Tibial nerve (tissue), 4 donors: Measurements from ENCODE around the gene MT1H.

Experiments used
- EP300 ChIP-seq, 2 donors: sonication (generic); formaldehyde crosslinking; IDR thresholded peaks; one replicate each; pipeline ENCODE4 v1.6.1; 2017; ENCODE audit warnings: antibody characterized with exemption in 2 of 2, mild to moderate bottlenecking in 1 of 2
- POLR2A ChIP-seq, 2 donors: fragments of 450-650 bp; IDR thresholded peaks; one replicate each; pipeline ENCODE4 v1.6.1; 2017; ENCODE audit warnings: antibody characterized with exemption in 2 of 2, mild to moderate bottlenecking in 2 of 2, moderate library complexity in 2 of 2
- TF ChIP-seq, protein P1 (sequence below), 5 experiments: fragments of 200-600 bp in 3 of 5; fragments of 450-650 bp in 2 of 5; sonication (generic) in 3 of 5; IDR thresholded peaks; one replicate each; pipeline ENCODE4 v1.5.1; 2016 to 2019; ENCODE audit warnings: antibody characterized with exemption in 5 of 5, mild to moderate bottlenecking in 3 of 5, moderate library complexity in 2 of 5

DNA sequence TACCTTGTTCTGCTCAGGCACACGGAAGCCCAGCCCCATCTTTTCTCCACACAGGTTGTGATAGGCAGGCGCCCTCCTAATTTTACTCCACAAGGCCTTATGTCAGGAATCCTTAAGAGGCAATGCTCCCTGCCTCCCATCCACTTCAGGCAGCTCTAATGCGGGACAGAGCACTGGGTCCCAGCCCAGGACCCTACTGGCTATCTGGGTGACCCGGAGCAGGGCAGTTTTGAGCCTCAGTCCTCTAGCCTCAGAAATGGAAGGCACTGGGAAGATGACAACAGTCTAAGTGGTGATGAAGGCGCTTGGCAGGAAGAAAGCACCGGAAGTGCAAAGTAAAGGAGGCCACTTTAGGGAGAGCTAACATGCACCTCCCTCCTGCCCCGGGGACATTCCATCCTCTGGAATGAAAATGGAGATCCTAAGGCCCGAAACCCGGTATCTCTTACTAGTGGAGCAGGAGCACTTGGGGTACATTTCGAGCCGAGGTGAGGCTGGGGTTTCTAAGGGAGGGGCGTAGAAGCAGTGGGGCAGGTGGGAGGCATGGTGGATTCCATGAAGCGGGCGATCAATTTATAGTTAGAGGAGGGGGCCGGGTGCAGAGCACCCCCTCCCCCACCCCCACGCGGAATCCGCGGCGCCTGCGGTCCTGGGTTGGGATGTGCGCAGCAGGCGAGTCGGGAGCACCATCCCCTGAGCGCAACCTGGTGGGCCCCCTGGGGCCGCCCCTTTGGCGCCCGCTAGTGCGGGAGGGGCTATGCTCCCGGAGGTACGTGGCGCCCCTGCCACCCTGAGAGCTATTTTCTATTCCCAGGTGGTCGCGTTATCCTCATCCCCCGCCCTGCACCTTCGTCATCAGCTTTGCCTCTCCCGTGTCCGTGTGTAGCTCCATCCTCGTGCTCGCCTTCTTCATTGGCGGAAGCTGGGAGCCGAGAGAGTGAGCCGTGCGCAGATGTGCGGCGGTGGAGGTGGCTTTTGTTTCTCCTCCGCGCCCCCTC lies 7.0 kb upstream of the MT1H start:
- TF ChIP-seq, protein P1, sequence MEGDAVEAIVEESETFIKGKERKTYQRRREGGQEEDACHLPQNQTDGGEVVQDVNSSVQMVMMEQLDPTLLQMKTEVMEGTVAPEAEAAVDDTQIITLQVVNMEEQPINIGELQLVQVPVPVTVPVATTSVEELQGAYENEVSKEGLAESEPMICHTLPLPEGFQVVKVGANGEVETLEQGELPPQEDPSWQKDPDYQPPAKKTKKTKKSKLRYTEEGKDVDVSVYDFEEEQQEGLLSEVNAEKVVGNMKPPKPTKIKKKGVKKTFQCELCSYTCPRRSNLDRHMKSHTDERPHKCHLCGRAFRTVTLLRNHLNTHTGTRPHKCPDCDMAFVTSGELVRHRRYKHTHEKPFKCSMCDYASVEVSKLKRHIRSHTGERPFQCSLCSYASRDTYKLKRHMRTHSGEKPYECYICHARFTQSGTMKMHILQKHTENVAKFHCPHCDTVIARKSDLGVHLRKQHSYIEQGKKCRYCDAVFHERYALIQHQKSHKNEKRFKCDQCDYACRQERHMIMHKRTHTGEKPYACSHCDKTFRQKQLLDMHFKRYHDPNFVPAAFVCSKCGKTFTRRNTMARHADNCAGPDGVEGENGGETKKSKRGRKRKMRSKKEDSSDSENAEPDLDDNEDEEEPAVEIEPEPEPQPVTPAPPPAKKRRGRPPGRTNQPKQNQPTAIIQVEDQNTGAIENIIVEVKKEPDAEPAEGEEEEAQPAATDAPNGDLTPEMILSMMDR (IDR thresholded peaks at IDR 0.05) = no peak
- no peak for TF ChIP-seq EP300 (IDR thresholded peaks at IDR 0.05)
- TF ChIP-seq POLR2A (IDR thresholded peaks at IDR 0.05) = no peak
